AG20443 (cell line): ENCODE results near the gene FGD1.

Experiments used
- DNase-seq: peaks from one replicate; pipeline ENCODE4 v3.0.0; 2012; ENCODE audit warnings: low spot score, mixed read lengths

FGD1 gene

GRCh38 chrX:54407266-54407665, 88.8 kb downstream of the FGD1 start:
- no peak for DNase-seq

- peak; percentile 8 for DNase-seq
Observed at GRCh38 chrX:54397113-54397512, 98.9 kb downstream of the FGD1 start.
